Hippocampal formation (tissue), 2 donors: ENCODE measurements around the gene LPCAT4.
"Not testable (repeated sequence)": the region's sequence is repeated elsewhere in the genome, so short reads cannot be mapped to it uniquely, and the experiment has no call there.

Experiments used
- DNase-seq, 2 donors: peaks; one replicate each; lab custom pipeline; 2025; lab: John Stamatoyannopoulos, UW

Gene LPCAT4

GRCh38 chr15:34362047-34362773 lies 4.8 kb downstream of the LPCAT4 start:
- DNase-seq = no peak

- DNase-seq = no peak
These were observed 5.7 kb downstream of the LPCAT4 start for GRCh38 chr15:34361278-34361677.

- DNase-seq = no peak
These were observed 6.7 kb downstream of the LPCAT4 start for GRCh38 chr15:34360298-34360697.

- DNase-seq = no peak
These were observed 7.6 kb downstream of the LPCAT4 start for GRCh38 chr15:34359416-34359815.

- DNase-seq = no peak
These were observed 8.0 kb downstream of the LPCAT4 start for GRCh38 chr15:34358948-34359347.

- DNase-seq = no peak
These were observed 8.6 kb downstream of the LPCAT4 start for GRCh38 chr15:34358367-34358766.

- no peak for DNase-seq
These were observed 9.3 kb downstream of the LPCAT4 start for GRCh38 chr15:34357653-34358052.

GRCh38 chr15:34355241-34355640 lies 11.8 kb downstream of the LPCAT4 start:
- DNase-seq = no peak

GRCh38 chr15:34354286-34354685 lies 12.7 kb downstream of the LPCAT4 start:
- DNase-seq = no peak

GRCh38 chr15:34353627-34354026 lies 13.4 kb downstream of the LPCAT4 start:
- DNase-seq = no peak

- not testable (repeated sequence) for DNase-seq
These were observed 14.0 kb downstream of the LPCAT4 start for GRCh38 chr15:34352996-34353395.

GRCh38 chr15:34349769-34350168 lies 17.2 kb downstream of the LPCAT4 start:
- no peak for DNase-seq

GRCh38 chr15:34348735-34349300 lies 18.2 kb downstream of the LPCAT4 start:
- DNase-seq = no peak

- DNase-seq = no peak
These were observed 18.9 kb downstream of the LPCAT4 start for GRCh38 chr15:34347951-34348638.

GRCh38 chr15:34342737-34343575 lies 24.0 kb downstream of the LPCAT4 start, which contains the start of the genes NOP10 and NUTM1:
Gene NOP10 (minus strand): TSS chr15:34343136. CDS start chr15:34343073, 63 bp downstream.
Gene NUTM1 (plus strand): TSS chr15:34343315. CDS start chr15:34343697, 382 bp downstream.
- peak; percentile 88 to 92 for DNase-seq

GRCh38 chr15:34342213-34342736 lies 24.7 kb downstream of the LPCAT4 start:
- not testable (repeated sequence) for DNase-seq

GRCh38 chr15:34341381-34342212 lies 25.4 kb downstream of the LPCAT4 start:
- no peak for DNase-seq

- DNase-seq = no peak
These were observed 27.1 kb downstream of the LPCAT4 start for GRCh38 chr15:34339946-34340345.

- DNase-seq = no peak
These were observed 28.6 kb downstream of the LPCAT4 start for GRCh38 chr15:34338347-34338746.

GRCh38 chr15:34337557-34338306 lies 29.3 kb downstream of the LPCAT4 start, which contains the start of gene SLC12A6:
Gene SLC12A6 (minus strand): TSS chr15:34337781. CDS start chr15:34336680, 1,101 bp downstream.
- DNase-seq = peak; percentile 86 to 92
